PC-3 (cell line): Measurements from ENCODE around the gene FAU.

ENCODE experiments used
- EZH2 ChIP-seq: fragments of 300-600 bp; sonication (generic); IDR thresholded peaks from one replicate; pipeline ENCODE4 v1.6.1; 2017; ENCODE audit warnings: antibody characterized with exemption, mild to moderate bottlenecking, low read length; ENCODE audit not compliant: unreplicated experiment
- TF ChIP-seq, protein P1 (sequence below): fragments of 300-600 bp; sonication (generic); conservative IDR thresholded peaks from 2 replicates; pipeline ENCODE4 v1.5.1; 2017; ENCODE audit warnings: antibody characterized with exemption, low read depth, mild to moderate bottlenecking, low read length

- TF ChIP-seq, protein P1, sequence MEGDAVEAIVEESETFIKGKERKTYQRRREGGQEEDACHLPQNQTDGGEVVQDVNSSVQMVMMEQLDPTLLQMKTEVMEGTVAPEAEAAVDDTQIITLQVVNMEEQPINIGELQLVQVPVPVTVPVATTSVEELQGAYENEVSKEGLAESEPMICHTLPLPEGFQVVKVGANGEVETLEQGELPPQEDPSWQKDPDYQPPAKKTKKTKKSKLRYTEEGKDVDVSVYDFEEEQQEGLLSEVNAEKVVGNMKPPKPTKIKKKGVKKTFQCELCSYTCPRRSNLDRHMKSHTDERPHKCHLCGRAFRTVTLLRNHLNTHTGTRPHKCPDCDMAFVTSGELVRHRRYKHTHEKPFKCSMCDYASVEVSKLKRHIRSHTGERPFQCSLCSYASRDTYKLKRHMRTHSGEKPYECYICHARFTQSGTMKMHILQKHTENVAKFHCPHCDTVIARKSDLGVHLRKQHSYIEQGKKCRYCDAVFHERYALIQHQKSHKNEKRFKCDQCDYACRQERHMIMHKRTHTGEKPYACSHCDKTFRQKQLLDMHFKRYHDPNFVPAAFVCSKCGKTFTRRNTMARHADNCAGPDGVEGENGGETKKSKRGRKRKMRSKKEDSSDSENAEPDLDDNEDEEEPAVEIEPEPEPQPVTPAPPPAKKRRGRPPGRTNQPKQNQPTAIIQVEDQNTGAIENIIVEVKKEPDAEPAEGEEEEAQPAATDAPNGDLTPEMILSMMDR: no peak
- TF ChIP-seq EZH2: no peak
These were observed 2.7 kb upstream of the FAU start for GRCh38 chr11:65124480-65125196.
